Measurements from ENCODE around the gene ATG10.
"Not testable (repeated sequence)": the region's sequence is repeated elsewhere in the genome, so short reads cannot be mapped to it uniquely, and the experiment has no call there.

Gene ATG10

DNA sequence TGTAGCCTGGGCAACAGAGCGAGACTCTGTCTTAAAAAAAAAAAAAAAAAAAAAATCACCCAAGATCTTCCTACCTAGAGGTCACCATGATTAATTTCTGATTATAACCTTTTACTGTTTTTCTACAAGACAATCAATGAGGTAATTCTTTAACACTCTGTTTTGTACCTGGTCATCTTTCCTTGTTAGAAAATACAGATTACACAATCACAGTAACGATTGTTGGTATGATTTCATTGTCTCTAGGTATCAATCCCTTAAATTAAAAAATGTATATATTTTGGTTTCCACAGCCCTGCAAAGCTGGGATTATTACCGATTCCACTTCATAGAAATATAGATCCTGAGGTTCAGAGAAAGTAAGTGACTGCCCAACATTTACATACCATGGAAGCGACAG, 8.3 kb upstream of the ATG10 start:
- Histone ChIP-seq H3K9me3 (no peaks in the 10 kb centered on the region), H3K4me3 (no peak overlapping the region), H3K4me1 (peaks cover 1% of the 10 kb centered on the region), H3K27me3 (ENCODE audit: low read depth) (no peaks in the 10 kb centered on the region), H3K36me3 (replicated peaks) (no peaks in the 10 kb centered on the region)
- DNase-seq (ENCODE audit: low spot score in 2 of 2), result no peak
- in situ Hi-C loops (cut with MboI; ENCODE audit: low sequenced_read_pairs), result no loop called here

DNA sequence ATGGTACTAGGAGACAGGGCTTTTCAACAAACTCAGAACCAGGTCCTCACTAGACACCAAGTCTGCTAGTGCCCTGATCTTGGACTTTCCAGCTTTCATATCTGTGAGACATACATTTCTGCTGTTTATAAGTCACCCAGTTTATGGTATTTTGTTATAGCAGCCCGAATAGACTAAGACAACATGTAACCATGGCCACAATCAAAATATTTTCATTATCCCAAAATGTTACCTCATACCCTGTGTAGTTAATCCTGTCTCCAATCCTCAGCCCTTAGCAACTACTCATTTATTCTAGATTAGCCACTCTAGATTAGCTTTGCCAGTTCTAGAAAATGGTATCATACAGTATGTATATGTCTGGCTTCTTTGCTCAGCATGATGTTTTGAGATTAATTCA, 6.3 kb upstream of the ATG10 start:
- in situ Hi-C loops (cut with MboI; ENCODE audit: low sequenced_read_pairs), result no loop called here

DNA sequence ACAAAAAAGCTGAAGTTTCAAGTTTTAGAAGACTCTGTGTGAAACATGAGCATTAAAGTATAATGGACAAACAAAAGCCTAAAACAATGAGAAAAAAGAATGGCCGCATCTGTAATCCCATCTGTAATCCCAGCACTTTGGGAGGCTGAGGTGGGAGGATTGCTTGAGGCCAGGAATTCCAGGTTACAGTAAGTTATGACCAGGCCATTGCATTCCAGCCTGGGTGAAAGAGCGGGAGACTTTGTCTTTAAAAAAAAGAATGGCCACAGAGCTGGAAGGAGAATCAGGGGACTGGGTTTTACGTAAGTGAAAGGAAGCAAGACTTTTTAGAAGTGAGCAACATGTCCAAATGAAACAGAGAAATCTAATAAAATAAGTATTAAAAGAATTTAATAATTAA, 2.6 kb upstream of the ATG10 start:
- no peaks in the 10 kb centered on the region for H3K36me3 ChIP-seq (replicated peaks)
- H3K4me3 ChIP-seq, result no peak overlapping the region
- in situ Hi-C loops (cut with MboI; ENCODE audit: low sequenced_read_pairs), result no loop called here
- H3K9me3 ChIP-seq, result no peaks in the 10 kb centered on the region
- peaks cover 16% of the 10 kb centered on the region for H3K4me1 ChIP-seq
- no peaks in the 10 kb centered on the region for H3K27me3 ChIP-seq (ENCODE audit: low read depth)
- DNase-seq (ENCODE audit: low spot score in 2 of 2), result peak; percentile 8 to 39

More for the DNA sequence above, 6.3 kb upstream of the ATG10 start:
- Histone ChIP-seq H3K4me3 (no peak overlapping the region), H3K36me3 (replicated peaks) (no peaks in the 10 kb centered on the region), H3K4me1 (peaks cover 6% of the 10 kb centered on the region), H3K9me3 (no peaks in the 10 kb centered on the region), H3K27me3 (ENCODE audit: low read depth) (no peaks in the 10 kb centered on the region)
- no peak for DNase-seq (ENCODE audit: low spot score in 2 of 2)

GRCh38 chr5:81969912-81970311, 1.9 kb upstream of the ATG10 start:
- Histone ChIP-seq H3K9me3 (no peaks in the 10 kb centered on the region), H3K4me3 (no peak overlapping the region), H3K36me3 (replicated peaks) (no peaks in the 10 kb centered on the region), H3K4me1 (peaks cover 16% of the 10 kb centered on the region), H3K27me3 (ENCODE audit: low read depth) (no peaks in the 10 kb centered on the region)
- DNase-seq (ENCODE audit: low spot score in 2 of 2), result no peak
- in situ Hi-C loops (cut with MboI; ENCODE audit: low sequenced_read_pairs), result no loop called here

DNA sequence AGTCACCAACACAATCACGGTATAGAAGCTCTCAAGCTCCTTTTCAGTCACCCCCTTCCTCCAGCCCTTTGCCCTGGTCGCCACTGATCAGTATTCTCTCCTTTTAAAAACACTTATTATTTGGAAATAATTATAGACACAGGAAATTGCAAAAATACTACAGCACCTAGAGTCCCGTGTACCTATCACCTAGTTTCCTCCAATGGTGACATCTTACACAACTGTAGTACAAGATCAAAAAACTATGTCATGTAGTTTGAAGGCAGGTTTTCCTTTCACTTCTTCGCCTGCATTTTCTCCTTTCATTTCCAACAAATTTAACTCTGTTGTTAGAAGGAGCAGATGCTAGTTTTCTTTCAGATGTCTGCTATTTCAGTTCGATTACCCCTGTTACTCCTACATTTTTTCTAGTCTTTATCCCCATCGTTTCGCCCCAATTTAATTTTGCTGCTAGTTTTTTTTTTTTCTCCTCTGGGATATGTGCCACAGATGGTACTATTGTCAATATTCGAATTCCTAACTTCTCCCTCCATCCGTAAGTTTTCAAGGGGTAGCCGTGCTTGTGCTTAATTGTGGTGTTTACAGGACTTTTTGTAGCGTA, 612 bp upstream of the ATG10 start:
- H3K36me3 ChIP-seq (replicated peaks), result no peaks in the 10 kb centered on the region
- in situ Hi-C loops (cut with MboI; ENCODE audit: low sequenced_read_pairs), result no loop called here
- peak overlapping the region; percentile 62 for H3K4me3 ChIP-seq
- H3K9me3 ChIP-seq, result no peaks in the 10 kb centered on the region
- H3K27me3 ChIP-seq (ENCODE audit: low read depth), result no peaks in the 10 kb centered on the region
- H3K4me1 ChIP-seq, result peaks cover 16% of the 10 kb centered on the region
- DNase-seq (ENCODE audit: low spot score in 2 of 2), result peak in 1 of 2 experiments; percentile 20

DNA sequence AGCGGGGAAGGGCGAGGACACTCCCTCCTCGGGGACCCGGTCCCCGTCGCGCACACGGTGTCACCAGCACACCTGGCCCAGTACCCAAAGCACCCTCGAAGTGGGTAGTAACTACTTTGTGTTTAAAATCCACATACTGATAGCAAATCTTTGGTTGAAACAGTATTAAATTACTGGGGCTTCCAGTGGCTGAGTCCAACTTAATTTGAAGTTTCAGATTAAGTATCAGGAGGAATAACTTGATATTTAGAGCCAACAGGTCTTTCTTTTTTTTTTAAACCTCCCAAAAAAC, 615 bp downstream of the ATG10 start:
- no peaks in the 10 kb centered on the region for H3K36me3 ChIP-seq (replicated peaks)
- H3K27me3 ChIP-seq (ENCODE audit: low read depth), result no peaks in the 10 kb centered on the region
- no peaks in the 10 kb centered on the region for H3K9me3 ChIP-seq
- peak overlapping the region; percentile 62 for H3K4me3 ChIP-seq
- no peak for DNase-seq (ENCODE audit: low spot score in 2 of 2)
- H3K4me1 ChIP-seq, result peaks cover 16% of the 10 kb centered on the region
- in situ Hi-C loops (cut with MboI; ENCODE audit: low sequenced_read_pairs), result no loop called here

DNA sequence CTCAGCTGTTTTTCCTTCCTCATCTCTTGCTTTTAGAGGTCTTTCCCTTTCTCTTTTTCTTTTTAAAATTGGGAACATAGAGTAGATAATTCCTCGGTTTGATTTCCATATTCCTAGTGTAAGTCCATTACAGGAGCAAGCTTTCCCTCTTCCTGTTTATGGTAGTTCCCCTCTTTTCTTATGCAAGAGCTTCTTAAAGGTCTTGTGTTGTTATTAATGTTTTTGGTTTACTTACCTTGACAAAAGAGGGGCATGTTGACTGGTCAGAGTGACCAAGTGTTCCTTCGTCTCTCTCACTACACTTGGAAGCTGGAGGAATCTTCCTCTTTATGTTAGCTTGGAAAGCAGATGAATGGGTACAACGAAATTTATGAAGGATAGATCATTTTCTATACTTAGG, 8.3 kb downstream of the ATG10 start:
- no peaks in the 10 kb centered on the region for H3K9me3 ChIP-seq
- DNase-seq (ENCODE audit: low spot score in 2 of 2), result peak in 1 of 2 experiments; percentile 31
- in situ Hi-C loops (cut with MboI; ENCODE audit: low sequenced_read_pairs), result no loop called here
- no peak overlapping the region for H3K4me3 ChIP-seq
- no peaks in the 10 kb centered on the region for H3K27me3 ChIP-seq (ENCODE audit: low read depth)
- H3K4me1 ChIP-seq, result peaks cover 10% of the 10 kb centered on the region
- 0 out of 2 replicates have a peak, but pooled peaks cover 3% of the 10 kb centered on the region for H3K36me3 ChIP-seq (replicated peaks)

DNA sequence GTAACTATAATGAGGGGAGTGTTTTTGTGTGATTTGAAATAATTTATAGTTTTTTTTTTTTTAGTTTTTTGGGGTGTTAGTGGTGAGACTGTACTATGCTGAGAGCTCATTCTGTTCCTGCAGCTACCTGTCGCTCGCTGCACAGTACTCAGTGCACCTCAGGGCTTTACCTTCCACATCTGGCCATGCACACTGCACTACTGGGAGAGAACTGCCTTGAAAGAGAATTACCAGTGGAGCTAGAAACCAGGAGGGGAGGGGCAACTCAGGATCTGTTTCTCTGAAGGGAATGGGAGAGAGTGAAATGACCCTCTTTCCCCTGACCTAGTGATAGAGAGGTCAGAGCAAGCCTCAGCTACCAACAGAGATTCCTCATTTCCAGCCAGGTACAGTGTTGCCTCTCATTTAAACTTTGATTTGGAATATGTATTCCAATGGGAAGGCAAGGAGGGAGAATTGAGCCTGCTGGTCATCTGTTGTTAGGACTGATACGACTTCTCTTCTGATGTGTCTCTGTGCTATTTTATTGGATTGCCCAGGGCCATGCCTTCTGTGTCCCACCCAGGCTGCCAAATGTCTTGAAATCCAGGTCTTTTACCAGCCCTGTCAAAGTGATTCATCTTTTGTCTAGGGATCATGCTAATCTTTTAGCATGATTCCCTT, 8.9 kb downstream of the ATG10 start:
- Histone ChIP-seq H3K36me3 (replicated peaks) (0 out of 2 replicates have a peak, but pooled peaks cover 3% of the 10 kb centered on the region), H3K4me1 (peaks cover 10% of the 10 kb centered on the region), H3K4me3 (no peak overlapping the region), H3K27me3 (ENCODE audit: low read depth) (no peaks in the 10 kb centered on the region), H3K9me3 (no peaks in the 10 kb centered on the region)
- in situ Hi-C loops (cut with MboI; ENCODE audit: low sequenced_read_pairs), result no loop called here
- DNase-seq (ENCODE audit: low spot score in 2 of 2), result peak; percentile 19 to 42

GRCh38 chr5:81982172-81982685, 10.4 kb downstream of the ATG10 start:
- in situ Hi-C loops (cut with MboI; ENCODE audit: low sequenced_read_pairs); H3K36me3 ChIP-seq (replicated peaks); H3K9me3 ChIP-seq; H3K4me3 ChIP-seq; H3K27me3 ChIP-seq (ENCODE audit: low read depth); DNase-seq (ENCODE audit: low spot score in 2 of 2): not testable (repeated sequence)
- peaks cover 10% of the 10 kb centered on the region for H3K4me1 ChIP-seq

GRCh38 chr5:81983148-81983547, 11.3 kb downstream of the ATG10 start:
- H3K9me3 ChIP-seq; H3K4me3 ChIP-seq; H3K36me3 ChIP-seq (replicated peaks); in situ Hi-C loops (cut with MboI; ENCODE audit: low sequenced_read_pairs); H3K27me3 ChIP-seq (ENCODE audit: low read depth); DNase-seq (ENCODE audit: low spot score in 2 of 2): not testable (repeated sequence)
- H3K4me1 ChIP-seq, result peaks cover 10% of the 10 kb centered on the region

- H3K4me3 ChIP-seq; in situ Hi-C loops (cut with MboI; ENCODE audit: low sequenced_read_pairs); H3K36me3 ChIP-seq (replicated peaks); H3K9me3 ChIP-seq; DNase-seq (ENCODE audit: low spot score in 2 of 2); H3K27me3 ChIP-seq (ENCODE audit: low read depth): not testable (repeated sequence)
- H3K4me1 ChIP-seq, result peaks cover 10% of the 10 kb centered on the region
These were observed 11.7 kb downstream of the ATG10 start for GRCh38 chr5:81983563-81983962.

DNA sequence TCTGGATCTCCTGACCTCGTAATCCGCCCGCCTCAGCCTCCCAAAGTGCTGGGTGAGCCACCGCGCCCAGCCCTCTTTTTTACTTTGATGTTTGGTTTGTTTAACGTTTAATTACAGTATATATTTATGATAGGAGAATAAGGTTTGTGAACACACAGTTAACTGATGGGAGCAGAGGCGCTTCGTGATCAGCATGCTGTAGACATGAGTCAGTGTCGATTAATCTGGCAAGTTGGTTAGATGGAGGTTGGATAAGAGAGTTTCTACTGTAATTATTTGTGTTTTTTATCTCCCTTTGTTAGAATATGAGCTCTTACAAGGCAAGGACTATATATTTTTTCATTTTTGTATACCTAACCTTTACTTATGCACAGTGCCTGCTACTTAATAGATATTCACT, 14.3 kb downstream of the ATG10 start:
- Histone ChIP-seq H3K27me3 (ENCODE audit: low read depth) (no peaks in the 10 kb centered on the region), H3K4me3 (no peak overlapping the region), H3K36me3 (replicated peaks) (0 out of 2 replicates have a peak, but pooled peaks cover 3% of the 10 kb centered on the region), H3K4me1 (no peaks in the 10 kb centered on the region; the same call in 1 of the 2 replicates), H3K9me3 (no peaks in the 10 kb centered on the region)
- in situ Hi-C loops (cut with MboI; ENCODE audit: low sequenced_read_pairs), result no loop called here
- no peak for DNase-seq (ENCODE audit: low spot score in 2 of 2)

- Histone ChIP-seq H3K4me1 (no peaks in the 10 kb centered on the region), H3K36me3 (replicated peaks) (no peaks in the 10 kb centered on the region), H3K27me3 (ENCODE audit: low read depth) (no peaks in the 10 kb centered on the region), H3K9me3 (no peaks in the 10 kb centered on the region), H3K4me3 (no peak overlapping the region)
- in situ Hi-C loops (cut with MboI; ENCODE audit: low sequenced_read_pairs), result no loop called here
- no peak for DNase-seq (ENCODE audit: low spot score in 2 of 2)
These were observed 17.4 kb downstream of the ATG10 start for GRCh38 chr5:81989204-81989603.

DNA sequence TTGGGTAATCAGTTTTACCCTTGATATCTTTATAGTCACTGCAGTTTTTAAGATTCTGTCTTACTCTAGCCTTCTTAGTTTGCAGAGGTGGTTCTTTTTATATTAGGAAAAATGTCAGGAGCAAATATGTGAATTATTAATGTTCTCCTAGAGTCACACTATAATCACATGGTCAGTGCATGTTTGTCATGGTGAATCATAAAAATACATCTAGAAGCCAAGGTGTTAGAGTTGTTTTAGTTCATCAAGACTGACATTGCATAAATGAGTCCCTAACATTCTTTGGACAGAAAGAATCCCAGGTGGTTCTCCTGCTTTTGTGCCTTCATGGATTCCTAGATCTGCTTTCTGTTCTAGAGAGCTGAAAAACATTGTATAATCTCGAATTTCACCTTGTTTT, 22.9 kb downstream of the ATG10 start:
- in situ Hi-C loops (cut with MboI; ENCODE audit: low sequenced_read_pairs), result no loop called here
- H3K9me3 ChIP-seq, result no peaks in the 10 kb centered on the region
- H3K27me3 ChIP-seq (ENCODE audit: low read depth), result no peaks in the 10 kb centered on the region

More for the DNA sequence above, 22.9 kb downstream of the ATG10 start:
- DNase-seq (ENCODE audit: low spot score in 2 of 2), result no peak
- H3K4me3 ChIP-seq, result no peak overlapping the region
- H3K36me3 ChIP-seq (replicated peaks), result no peaks in the 10 kb centered on the region
- H3K4me1 ChIP-seq, result no peaks in the 10 kb centered on the region
